K562 (cell line): ENCODE data around the gene GPT2. TPM values are rescaled to one million over a fixed set of nuclear protein-coding genes. Genes with fewer than 3 reads are reported as not detected.

Experiments
- BRCA1 ChIP-seq, 2 experiments: fragments of 450-650 bp in 1 of 2; sonication (generic) in 1 of 2; formaldehyde crosslinking in 1 of 2; IDR thresholded peaks; 2 replicates each; pipeline versions ENCODE4 v1.5.0 to v1.6.1; 2017 to 2020; ENCODE audit warnings: mild to moderate bottlenecking in 1 of 2, missing genetic modification reagents in 1 of 2
- CBX8 ChIP-seq: fragments of 200-600 bp; sonication (generic); IDR thresholded peaks from 2 replicates; pipeline ENCODE4 v1.6.1; 2012; ENCODE audit warnings: borderline replicate concordance, mixed run types, low read depth, mild to moderate bottlenecking, moderate library complexity, mixed read lengths, low read length, control low read depth, inconsistent platforms; ENCODE audit not compliant: poor library complexity, severe bottlenecking; ENCODE audit errors: extremely low read depth
- ZKSCAN1 ChIP-seq: fragments of 150-350 bp; IDR thresholded peaks from 2 replicates; pipeline ENCODE4 v1.6.1; 2016; ENCODE audit warnings: low read depth, low read length
- polyA plus RNA-seq, 8 experiments: library from polyadenylated mRNA; depleted of rRNA in 4 of 8; stranded (reverse) in 5 of 8; unstranded in 3 of 8; fragments of >200 nt; fragmentation: Nextera tagmentation in 2 of 8; fragmentation: Illumina TruSeq in 1 of 8; extraction: Ambion mirVana in 2 of 8; extraction: Trizol in 1 of 8; gene quantifications; 2 replicates each; pipeline versions ENCODE4 v1.2.1 to v1.2.3, GENCODE V29; 2011 to 2014; ENCODE audit warnings: inconsistent platforms in 1 of 8, missing spikeins in 1 of 8
- total RNA-seq, 7 experiments: library from RNA; depleted of rRNA in 6 of 7; stranded (reverse); fragments of >200 nt in 6 of 7; fragmentation: Illumina TruSeq in 2 of 7; extraction: Trizol in 2 of 7; gene quantifications; 2 replicates each; pipeline versions ENCODE4 v1.2.1 to v1.2.3, GENCODE V29; 2011 to 2021; ENCODE audit warnings: low replicate concordance in 1 of 7
- TF ChIP-seq, protein P1 (sequence below): sonication (generic); formaldehyde crosslinking; IDR thresholded peaks from 2 replicates; pipeline ENCODE4 v1.8.0; 2023; ENCODE audit warnings: mild to moderate bottlenecking, missing genetic modification reagents
- TF ChIP-seq, protein P2 (sequence below): fragments of 450-650 bp; IDR thresholded peaks from 2 replicates; pipeline ENCODE4 v1.6.1; 2017; ENCODE audit warnings: antibody characterized with exemption
- TF ChIP-seq, protein P3 (sequence below): fragments of 450-650 bp; formaldehyde crosslinking; IDR thresholded peaks from 2 replicates; pipeline ENCODE4 v1.4.0; 2022; ENCODE audit warnings: missing genetic modification characterization
- TF ChIP-seq, protein P4 (sequence below): sonication (generic); formaldehyde crosslinking; IDR thresholded peaks from 2 replicates; pipeline ENCODE4 v1.8.0; 2022; ENCODE audit warnings: missing genetic modification reagents, mild to moderate bottlenecking, borderline replicate concordance

Gene GPT2
- total and polyA plus RNA-seq, 9 of the 15 experiments (the other 6 are each of a cell fraction or from before 2014, with no cell fraction given) = 0.79 to 14.4 (median 5.8) TPM

DNA sequence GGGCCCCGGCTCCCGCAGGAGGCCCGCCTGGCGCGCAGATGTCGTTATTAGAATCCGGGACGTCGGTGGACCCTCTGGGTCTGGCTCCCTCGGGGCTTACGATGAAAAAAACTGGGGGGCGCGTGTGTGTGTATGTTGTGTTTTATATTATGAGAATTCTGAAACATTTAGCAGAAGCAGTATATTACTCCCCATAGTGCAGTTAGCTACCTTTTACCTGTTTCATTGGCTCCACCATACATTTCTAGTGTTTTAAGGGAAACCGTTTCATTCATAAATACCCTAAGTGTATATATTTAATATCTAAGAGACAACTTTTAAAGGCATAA lies 89.8 kb downstream of the GPT2 start (continued):
- TF ChIP-seq, protein P1, sequence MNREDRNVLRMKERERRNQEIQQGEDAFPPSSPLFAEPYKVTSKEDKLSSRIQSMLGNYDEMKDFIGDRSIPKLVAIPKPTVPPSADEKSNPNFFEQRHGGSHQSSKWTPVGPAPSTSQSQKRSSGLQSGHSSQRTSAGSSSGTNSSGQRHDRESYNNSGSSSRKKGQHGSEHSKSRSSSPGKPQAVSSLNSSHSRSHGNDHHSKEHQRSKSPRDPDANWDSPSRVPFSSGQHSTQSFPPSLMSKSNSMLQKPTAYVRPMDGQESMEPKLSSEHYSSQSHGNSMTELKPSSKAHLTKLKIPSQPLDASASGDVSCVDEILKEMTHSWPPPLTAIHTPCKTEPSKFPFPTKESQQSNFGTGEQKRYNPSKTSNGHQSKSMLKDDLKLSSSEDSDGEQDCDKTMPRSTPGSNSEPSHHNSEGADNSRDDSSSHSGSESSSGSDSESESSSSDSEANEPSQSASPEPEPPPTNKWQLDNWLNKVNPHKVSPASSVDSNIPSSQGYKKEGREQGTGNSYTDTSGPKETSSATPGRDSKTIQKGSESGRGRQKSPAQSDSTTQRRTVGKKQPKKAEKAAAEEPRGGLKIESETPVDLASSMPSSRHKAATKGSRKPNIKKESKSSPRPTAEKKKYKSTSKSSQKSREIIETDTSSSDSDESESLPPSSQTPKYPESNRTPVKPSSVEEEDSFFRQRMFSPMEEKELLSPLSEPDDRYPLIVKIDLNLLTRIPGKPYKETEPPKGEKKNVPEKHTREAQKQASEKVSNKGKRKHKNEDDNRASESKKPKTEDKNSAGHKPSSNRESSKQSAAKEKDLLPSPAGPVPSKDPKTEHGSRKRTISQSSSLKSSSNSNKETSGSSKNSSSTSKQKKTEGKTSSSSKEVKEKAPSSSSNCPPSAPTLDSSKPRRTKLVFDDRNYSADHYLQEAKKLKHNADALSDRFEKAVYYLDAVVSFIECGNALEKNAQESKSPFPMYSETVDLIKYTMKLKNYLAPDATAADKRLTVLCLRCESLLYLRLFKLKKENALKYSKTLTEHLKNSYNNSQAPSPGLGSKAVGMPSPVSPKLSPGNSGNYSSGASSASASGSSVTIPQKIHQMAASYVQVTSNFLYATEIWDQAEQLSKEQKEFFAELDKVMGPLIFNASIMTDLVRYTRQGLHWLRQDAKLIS (CRISPR knock-in tag) = 0 out of 2 replicates have a peak, but pooled peaks have one; percentile 25
- TF ChIP-seq, protein P2, sequence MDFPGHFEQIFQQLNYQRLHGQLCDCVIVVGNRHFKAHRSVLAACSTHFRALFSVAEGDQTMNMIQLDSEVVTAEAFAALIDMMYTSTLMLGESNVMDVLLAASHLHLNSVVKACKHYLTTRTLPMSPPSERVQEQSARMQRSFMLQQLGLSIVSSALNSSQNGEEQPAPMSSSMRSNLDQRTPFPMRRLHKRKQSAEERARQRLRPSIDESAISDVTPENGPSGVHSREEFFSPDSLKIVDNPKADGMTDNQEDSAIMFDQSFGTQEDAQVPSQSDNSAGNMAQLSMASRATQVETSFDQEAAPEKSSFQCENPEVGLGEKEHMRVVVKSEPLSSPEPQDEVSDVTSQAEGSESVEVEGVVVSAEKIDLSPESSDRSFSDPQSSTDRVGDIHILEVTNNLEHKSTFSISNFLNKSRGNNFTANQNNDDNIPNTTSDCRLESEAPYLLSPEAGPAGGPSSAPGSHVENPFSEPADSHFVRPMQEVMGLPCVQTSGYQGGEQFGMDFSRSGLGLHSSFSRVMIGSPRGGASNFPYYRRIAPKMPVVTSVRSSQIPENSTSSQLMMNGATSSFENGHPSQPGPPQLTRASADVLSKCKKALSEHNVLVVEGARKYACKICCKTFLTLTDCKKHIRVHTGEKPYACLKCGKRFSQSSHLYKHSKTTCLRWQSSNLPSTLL = no peak
- TF ChIP-seq, protein P3, sequence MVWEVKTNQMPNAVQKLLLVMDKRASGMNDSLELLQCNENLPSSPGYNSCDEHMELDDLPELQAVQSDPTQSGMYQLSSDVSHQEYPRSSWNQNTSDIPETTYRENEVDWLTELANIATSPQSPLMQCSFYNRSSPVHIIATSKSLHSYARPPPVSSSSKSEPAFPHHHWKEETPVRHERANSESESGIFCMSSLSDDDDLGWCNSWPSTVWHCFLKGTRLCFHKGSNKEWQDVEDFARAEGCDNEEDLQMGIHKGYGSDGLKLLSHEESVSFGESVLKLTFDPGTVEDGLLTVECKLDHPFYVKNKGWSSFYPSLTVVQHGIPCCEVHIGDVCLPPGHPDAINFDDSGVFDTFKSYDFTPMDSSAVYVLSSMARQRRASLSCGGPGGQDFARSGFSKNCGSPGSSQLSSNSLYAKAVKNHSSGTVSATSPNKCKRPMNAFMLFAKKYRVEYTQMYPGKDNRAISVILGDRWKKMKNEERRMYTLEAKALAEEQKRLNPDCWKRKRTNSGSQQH (CRISPR knock-in tag) = no peak
- TF ChIP-seq CBX8 (no peak), BRCA1 (IDR thresholded peaks at IDR 0.05) (no peak), BRCA1 (CRISPR knock-in tag; IDR thresholded peaks at IDR 0.05) (no peak), ZKSCAN1 (no peak)
- TF ChIP-seq, protein P4, sequence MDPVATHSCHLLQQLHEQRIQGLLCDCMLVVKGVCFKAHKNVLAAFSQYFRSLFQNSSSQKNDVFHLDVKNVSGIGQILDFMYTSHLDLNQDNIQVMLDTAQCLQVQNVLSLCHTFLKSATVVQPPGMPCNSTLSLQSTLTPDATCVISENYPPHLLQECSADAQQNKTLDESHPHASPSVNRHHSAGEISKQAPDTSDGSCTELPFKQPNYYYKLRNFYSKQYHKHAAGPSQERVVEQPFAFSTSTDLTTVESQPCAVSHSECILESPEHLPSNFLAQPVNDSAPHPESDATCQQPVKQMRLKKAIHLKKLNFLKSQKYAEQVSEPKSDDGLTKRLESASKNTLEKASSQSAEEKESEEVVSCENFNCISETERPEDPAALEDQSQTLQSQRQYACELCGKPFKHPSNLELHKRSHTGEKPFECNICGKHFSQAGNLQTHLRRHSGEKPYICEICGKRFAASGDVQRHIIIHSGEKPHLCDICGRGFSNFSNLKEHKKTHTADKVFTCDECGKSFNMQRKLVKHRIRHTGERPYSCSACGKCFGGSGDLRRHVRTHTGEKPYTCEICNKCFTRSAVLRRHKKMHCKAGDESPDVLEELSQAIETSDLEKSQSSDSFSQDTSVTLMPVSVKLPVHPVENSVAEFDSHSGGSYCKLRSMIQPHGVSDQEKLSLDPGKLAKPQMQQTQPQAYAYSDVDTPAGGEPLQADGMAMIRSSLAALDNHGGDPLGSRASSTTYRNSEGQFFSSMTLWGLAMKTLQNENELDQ (CRISPR knock-in tag) = no peak
